Progenitor cell of endocrine pancreas (in vitro differentiated cells): Measurements from ENCODE around the gene APOBR. TPM values are rescaled to one million over a fixed set of nuclear protein-coding genes. Genes with fewer than 3 reads are reported as not detected.
A peak's percentile ranks its signal among the peaks of the same experiment; 100 is the strongest.
"Not testable (repeated sequence)": the region's sequence is repeated elsewhere in the genome, so short reads cannot be mapped to it uniquely, and the experiment has no call there.

Experiments used
- DNase-seq: peaks from one replicate; pipeline ENCODE4 v3.0.0; 2021; ENCODE audit warnings: low spot score; ENCODE audit not compliant: unreplicated experiment
- H3K27ac Mint-ChIP-seq: 2 replicates; pipeline ENCODE4 v1.8.0; 2021; ENCODE audit warnings: mild to moderate bottlenecking, moderate library complexity, mixed read lengths
- H3K27me3 Mint-ChIP-seq: 2 replicates; pipeline ENCODE4 v1.8.0; 2021; ENCODE audit warnings: mixed read lengths
- H3K36me3 Mint-ChIP-seq: 2 replicates; pipeline ENCODE4 v1.8.0; 2022; ENCODE audit warnings: mixed read lengths; ENCODE audit not compliant: insufficient read depth
- H3K4me1 Mint-ChIP-seq: 2 replicates; pipeline ENCODE4 v1.8.0; 2021; ENCODE audit warnings: low read depth, mixed read lengths
- H3K4me3 Mint-ChIP-seq: 2 replicates; pipeline ENCODE4 v1.8.0; 2021; ENCODE audit warnings: low read depth, mild to moderate bottlenecking, moderate library complexity, mixed read lengths
- H3K9me3 Mint-ChIP-seq: 2 replicates; pipeline ENCODE4 v1.8.0; 2021; ENCODE audit warnings: low read depth, mixed read lengths
- total RNA-seq: library from RNA; stranded (reverse); gene quantifications from 2 replicates; pipeline ENCODE4 v1.2.1, GENCODE V29; 2021
- TF ChIP-seq, protein P1 (sequence below): fragments of 200-600 bp; sonication (generic); IDR thresholded peaks from one replicate; pipeline ENCODE4 v1.5.0; 2021; ENCODE audit warnings: antibody characterized with exemption, mild to moderate bottlenecking; ENCODE audit not compliant: unreplicated experiment

The APOBR gene
- total RNA-seq, 1 donor from 2014 or later = 0.22 TPM

GRCh38 chr16:28538733-28539596 lies 44.5 kb downstream of the APOBR start, which contains the start of gene NUPR1:
NUPR1 (minus strand) TSS chr16:28538974; CDS start chr16:28538907, 67 bp downstream.
- Mint-ChIP-seq H3K9me3 (no peaks in the 10 kb centered on the region), H3K27me3 (no peaks in the 10 kb centered on the region), H3K4me1 (peaks cover 3% of the 10 kb centered on the region), H3K4me3 (no peak within 1 kb of the TSS), H3K36me3 (no peaks in the 10 kb centered on the region), H3K27ac (no peak within 1 kb of the TSS)
- TF ChIP-seq, protein P1, sequence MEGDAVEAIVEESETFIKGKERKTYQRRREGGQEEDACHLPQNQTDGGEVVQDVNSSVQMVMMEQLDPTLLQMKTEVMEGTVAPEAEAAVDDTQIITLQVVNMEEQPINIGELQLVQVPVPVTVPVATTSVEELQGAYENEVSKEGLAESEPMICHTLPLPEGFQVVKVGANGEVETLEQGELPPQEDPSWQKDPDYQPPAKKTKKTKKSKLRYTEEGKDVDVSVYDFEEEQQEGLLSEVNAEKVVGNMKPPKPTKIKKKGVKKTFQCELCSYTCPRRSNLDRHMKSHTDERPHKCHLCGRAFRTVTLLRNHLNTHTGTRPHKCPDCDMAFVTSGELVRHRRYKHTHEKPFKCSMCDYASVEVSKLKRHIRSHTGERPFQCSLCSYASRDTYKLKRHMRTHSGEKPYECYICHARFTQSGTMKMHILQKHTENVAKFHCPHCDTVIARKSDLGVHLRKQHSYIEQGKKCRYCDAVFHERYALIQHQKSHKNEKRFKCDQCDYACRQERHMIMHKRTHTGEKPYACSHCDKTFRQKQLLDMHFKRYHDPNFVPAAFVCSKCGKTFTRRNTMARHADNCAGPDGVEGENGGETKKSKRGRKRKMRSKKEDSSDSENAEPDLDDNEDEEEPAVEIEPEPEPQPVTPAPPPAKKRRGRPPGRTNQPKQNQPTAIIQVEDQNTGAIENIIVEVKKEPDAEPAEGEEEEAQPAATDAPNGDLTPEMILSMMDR = no peak
- no peak for DNase-seq

DNA sequence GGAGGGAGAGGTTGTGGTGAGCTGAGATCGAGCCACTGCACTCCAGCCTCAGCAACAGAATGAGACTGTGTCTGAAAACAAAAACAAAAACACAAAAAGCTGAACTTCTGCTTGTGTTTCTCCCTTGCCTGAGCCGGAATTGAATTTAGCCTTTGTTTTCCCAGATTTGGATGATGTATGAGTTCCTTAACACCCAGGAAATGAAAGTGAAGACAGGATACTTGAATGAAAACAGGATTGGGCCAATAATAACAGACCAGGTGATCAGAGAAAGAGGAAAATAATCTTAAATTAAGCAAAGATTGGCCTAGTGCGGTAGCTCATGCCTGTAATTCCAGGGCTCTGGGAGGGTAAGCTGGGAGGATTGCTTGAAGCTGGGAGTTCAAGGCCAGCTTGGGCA lies 45.9 kb downstream of the APOBR start:
- H3K27ac Mint-ChIP-seq = no peak overlapping the region
- no peaks in the 10 kb centered on the region for H3K27me3 Mint-ChIP-seq
- H3K4me3 Mint-ChIP-seq = no peak overlapping the region
- H3K4me1 Mint-ChIP-seq = peaks cover 3% of the 10 kb centered on the region
- TF ChIP-seq, protein P1 = no peak
- H3K9me3 Mint-ChIP-seq = no peaks in the 10 kb centered on the region
- H3K36me3 Mint-ChIP-seq = no peaks in the 10 kb centered on the region
- no peak for DNase-seq

DNA sequence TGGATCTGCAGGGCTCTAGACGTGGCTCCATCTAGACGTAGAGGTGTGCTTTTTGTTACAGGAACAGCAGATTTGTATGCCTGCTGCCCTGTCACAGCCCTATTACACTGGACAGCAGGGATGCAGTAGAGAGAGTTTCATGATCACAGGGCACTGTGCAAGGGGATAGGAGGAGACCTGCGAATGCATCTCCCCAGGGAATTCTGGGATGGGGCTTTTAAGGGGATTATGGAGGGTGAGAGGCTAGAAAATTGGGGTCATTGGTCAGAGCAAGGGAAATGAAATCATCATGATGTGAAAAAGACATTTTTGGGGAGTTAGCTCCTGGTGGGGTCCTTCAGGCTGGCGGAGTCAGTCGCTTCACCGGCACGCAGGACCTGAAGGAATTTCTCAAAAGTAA lies 48.2 kb downstream of the APOBR start:
- H3K36me3 Mint-ChIP-seq = no peaks in the 10 kb centered on the region
- no peaks in the 10 kb centered on the region for H3K27me3 Mint-ChIP-seq
- H3K4me3 Mint-ChIP-seq = no peak overlapping the region
- no peaks in the 10 kb centered on the region for H3K9me3 Mint-ChIP-seq
- peaks cover 3% of the 10 kb centered on the region for H3K4me1 Mint-ChIP-seq
- DNase-seq = no peak
- TF ChIP-seq, protein P1 = no peak
- H3K27ac Mint-ChIP-seq = no peak overlapping the region

DNA sequence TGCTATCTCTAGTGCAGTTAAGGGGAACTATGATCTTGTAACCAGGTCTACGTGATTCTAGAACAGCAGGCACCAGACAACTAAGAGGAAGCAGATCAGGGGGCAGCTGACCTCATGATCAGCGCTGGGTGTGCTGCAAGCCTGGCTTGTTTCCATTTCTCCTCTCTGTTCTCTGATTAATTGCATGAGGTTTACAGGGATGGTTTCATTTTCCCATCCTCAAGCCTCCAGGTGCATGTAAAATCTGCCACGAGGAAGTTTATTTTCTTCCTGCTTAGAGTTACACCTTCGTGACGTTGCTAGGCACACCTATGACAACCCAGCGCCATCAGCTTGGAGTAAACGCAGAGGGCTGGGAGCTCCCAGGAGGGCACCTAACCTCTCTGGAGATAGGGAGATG lies 48.6 kb downstream of the APOBR start:
- Mint-ChIP-seq H3K4me3 (no peak overlapping the region), H3K4me1 (peaks cover 3% of the 10 kb centered on the region), H3K27ac (peak overlapping the region; percentile 43), H3K27me3 (no peaks in the 10 kb centered on the region), H3K36me3 (no peaks in the 10 kb centered on the region), H3K9me3 (no peaks in the 10 kb centered on the region)
- TF ChIP-seq, protein P1 = no peak
- DNase-seq = no peak

DNA sequence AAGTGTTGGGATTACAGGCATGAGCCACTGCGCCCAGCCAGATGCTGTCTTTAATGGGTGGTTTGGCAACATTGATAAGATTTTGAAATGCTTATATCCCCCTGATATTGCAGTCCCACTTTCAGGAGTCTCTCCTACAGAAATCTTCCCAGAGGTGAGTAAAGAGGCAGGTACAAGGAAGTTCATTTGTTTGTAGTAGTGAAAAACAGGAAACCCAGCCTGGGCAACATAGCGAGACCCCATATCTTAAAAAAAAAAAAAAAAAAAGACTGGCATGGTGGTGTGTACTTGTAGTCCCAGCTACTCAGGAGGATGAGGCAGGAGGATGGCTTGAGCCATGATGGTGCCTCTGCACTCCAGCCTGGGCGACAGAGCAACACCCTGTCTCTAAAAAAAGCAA lies 50.6 kb downstream of the APOBR start:
- TF ChIP-seq, protein P1 = no peak
- no peak overlapping the region for H3K4me3 Mint-ChIP-seq
- DNase-seq = no peak
- H3K27ac Mint-ChIP-seq = no peak overlapping the region
- H3K9me3 Mint-ChIP-seq = no peaks in the 10 kb centered on the region
- H3K27me3 Mint-ChIP-seq = no peaks in the 10 kb centered on the region
- peaks cover 3% of the 10 kb centered on the region for H3K4me1 Mint-ChIP-seq
- no peaks in the 10 kb centered on the region for H3K36me3 Mint-ChIP-seq

- not testable (repeated sequence) for DNase-seq, H3K27ac Mint-ChIP-seq, H3K27me3 Mint-ChIP-seq, H3K36me3 Mint-ChIP-seq, H3K4me3 Mint-ChIP-seq, H3K9me3 Mint-ChIP-seq, H3K4me1 Mint-ChIP-seq
Observed at GRCh38 chr16:28545964-28546363, 51.5 kb downstream of the APOBR start.
